H1 (cell line): ENCODE data around the gene PLA2R1. TPM values are rescaled to one million over a fixed set of nuclear protein-coding genes. Genes with fewer than 3 reads are reported as not detected.

ENCODE experiments used
- CTCF ChIA-PET: fragments of 300-600 bp; sonication (Branson Sonifier 250); formaldehyde crosslinking; loops from one replicate; lab custom pipeline; 2021; ENCODE audit not compliant: partially characterized antibody; lab: Charles Lee
- POLR2A ChIA-PET: fragments of 300-600 bp; sonication (Branson Sonifier 250); formaldehyde crosslinking; loops from one replicate; lab custom pipeline; 2021; ENCODE audit warnings: inconsistent platforms; ENCODE audit not compliant: partially characterized antibody; lab: Charles Lee
- DNase-seq, 2 experiments: peaks; one replicate each; pipeline versions ENCODE4 v3.0.0 to v3.0.0-alpha.2; 2010 to 2022; ENCODE audit warnings: low spot score in 2 of 2, low read depth in 1 of 2, mixed read lengths in 1 of 2
- FAIRE-seq: peaks from 2 replicates; lab custom pipeline; 2011; peaks lifted over from hg19 to GRCh38; lab: Jason Lieb, UNC
- H2AFZ ChIP-seq: 2 replicates; pipeline ENCODE4 v1.8.1; 2012; ENCODE audit warnings: low read length, inconsistent platforms
- H2AK5ac ChIP-seq: 2 replicates; pipeline ENCODE4 v1.6.1; 2013; ENCODE audit warnings: low read depth, low read length
- H2BK120ac ChIP-seq: replicated peaks from 2 replicates; pipeline ENCODE3; 2013; ENCODE audit warnings: low read depth, low read length, inconsistent platforms
- H2BK12ac ChIP-seq: 2 replicates; pipeline ENCODE4 v1.6.1; 2013; ENCODE audit warnings: low read depth, low read length
- H2BK15ac ChIP-seq: 2 replicates; pipeline ENCODE4 v1.6.1; 2013; ENCODE audit warnings: low read length
- H2BK20ac ChIP-seq: 2 replicates; pipeline ENCODE4 v1.6.1; 2013; ENCODE audit warnings: low read length
- H2BK5ac ChIP-seq: 2 replicates; pipeline ENCODE4 v1.6.1; 2013; ENCODE audit warnings: low read depth, low read length
- H3K14ac ChIP-seq: 2 replicates; pipeline ENCODE4 v1.6.1; 2013; ENCODE audit warnings: inconsistent platforms; ENCODE audit not compliant: insufficient read length
- H3K18ac ChIP-seq: 2 replicates; pipeline ENCODE4 v1.6.1; 2013; ENCODE audit warnings: low read length; ENCODE audit errors: extremely low read depth
- H3K23ac ChIP-seq: 2 replicates; pipeline ENCODE4 v1.6.1; 2013; ENCODE audit warnings: inconsistent platforms; ENCODE audit not compliant: insufficient read length
- H3K23me2 ChIP-seq: 2 replicates; pipeline ENCODE4 v1.6.1; 2013; ENCODE audit warnings: low read depth, low read length
- H3K27ac ChIP-seq: 2 replicates; pipeline ENCODE4 v1.6.1; 2011; ENCODE audit warnings: low read depth, low read length, inconsistent platforms
- H3K27me3 ChIP-seq, 4 experiments: replicated peaks in 1 of 4; 1 replicate in 1 of 4; 2 replicates in 3 of 4; pipeline versions ENCODE4 v1.6.1 to v1.8.1; 2011 to 2013; ENCODE audit warnings: low read length in 3 of 4, mild to moderate bottlenecking in 3 of 4, inconsistent platforms in 2 of 4, mixed read lengths in 2 of 4, moderate library complexity in 1 of 4; ENCODE audit not compliant: control insufficient read depth in 3 of 4, insufficient read depth in 3 of 4; ENCODE audit errors: extremely low read depth in 1 of 4
- H3K36me3 ChIP-seq, 4 experiments: 2 replicates each; pipeline versions ENCODE4 v1.6.1 to v1.8.1; 2011 to 2013; ENCODE audit warnings: mild to moderate bottlenecking in 4 of 4, low read length in 3 of 4, moderate library complexity in 2 of 4, control low read depth in 1 of 4, inconsistent platforms in 1 of 4; ENCODE audit not compliant: insufficient read depth in 4 of 4, control insufficient read depth in 2 of 4
- H3K4ac ChIP-seq: replicated peaks from 2 replicates; pipeline ENCODE3; 2013; ENCODE audit warnings: low read length, low read depth, mixed read lengths, inconsistent platforms; ENCODE audit not compliant: insufficient read length
- H3K4me1 ChIP-seq, 4 experiments: replicated peaks in 1 of 4; 1 replicate in 1 of 4; 2 replicates in 3 of 4; pipeline versions ENCODE4 v1.6.1 to v1.8.1; 2011 to 2013; ENCODE audit warnings: low read length in 3 of 4, inconsistent platforms in 2 of 4, mixed read lengths in 1 of 4; ENCODE audit not compliant: insufficient read depth in 4 of 4, control insufficient read depth in 3 of 4
- H3K4me2 ChIP-seq, 2 experiments: 2 replicates each; pipeline versions ENCODE4 v1.6.1 to v1.8.1; 2011 to 2013; ENCODE audit warnings: low read depth in 2 of 2, low read length in 2 of 2, control low read depth in 1 of 2, inconsistent platforms in 1 of 2, mild to moderate bottlenecking in 1 of 2; ENCODE audit not compliant: insufficient read depth in 1 of 2
- H3K4me3 ChIP-seq, 4 experiments: fragments of 200-600, 300-600 bp in 1 of 4; sonication (generic), shearing (Covaris generic), sonication (Bioruptor Twin) in 1 of 4; 2 replicates each; pipeline versions ENCODE4 v1.5.1 to v1.8.1; 2011 to 2016; ENCODE audit warnings: low read length in 4 of 4, low read depth in 3 of 4, control low read depth in 2 of 4, inconsistent platforms in 2 of 4, mild to moderate bottlenecking in 2 of 4, mixed read lengths in 1 of 4, moderate library complexity in 1 of 4; ENCODE audit not compliant: insufficient read depth in 2 of 4; ENCODE audit errors: extremely low read depth in 1 of 4
- H3K56ac ChIP-seq: replicated peaks from 2 replicates; pipeline ENCODE3; 2013; ENCODE audit warnings: low read depth, mild to moderate bottlenecking, mixed read lengths, low read length, inconsistent platforms; ENCODE audit not compliant: insufficient read length
- H3K79me1 ChIP-seq: 2 replicates; pipeline ENCODE4 v1.6.1; 2013; ENCODE audit warnings: low read depth, low read length, control low read depth
- H3K79me2 ChIP-seq, 2 experiments: 2 replicates each; pipeline versions ENCODE4 v1.6.1 to v1.8.1; 2012 to 2013; ENCODE audit warnings: low read length in 2 of 2, mild to moderate bottlenecking in 2 of 2, inconsistent platforms in 1 of 2; ENCODE audit not compliant: insufficient read depth in 2 of 2, control insufficient read depth in 1 of 2
- H3K9ac ChIP-seq, 4 experiments: replicated peaks in 1 of 4; 1 replicate in 1 of 4; 2 replicates in 3 of 4; pipeline versions ENCODE4 v1.6.1 to v1.8.1; 2011 to 2013; ENCODE audit warnings: low read depth in 3 of 4, low read length in 3 of 4, control low read depth in 2 of 4, mild to moderate bottlenecking in 2 of 4, moderate library complexity in 2 of 4, inconsistent platforms in 1 of 4; ENCODE audit errors: extremely low read depth in 1 of 4
- H3K9me3 ChIP-seq, 2 experiments: 2 replicates each; pipeline versions ENCODE4 v1.6.1 to v1.8.1; 2012 to 2013; ENCODE audit warnings: mild to moderate bottlenecking in 2 of 2, moderate library complexity in 2 of 2, control low read depth in 1 of 2, inconsistent platforms in 1 of 2, low read depth in 1 of 2, low read length in 1 of 2, mixed read lengths in 1 of 2; ENCODE audit not compliant: insufficient read depth in 2 of 2
- H4K20me1 ChIP-seq, 2 experiments: replicated peaks in 1 of 2; 2 replicates each; pipeline versions ENCODE3 to v1.8.1; 2011 to 2013; ENCODE audit warnings: inconsistent platforms in 2 of 2, low read length in 2 of 2, mild to moderate bottlenecking in 1 of 2; ENCODE audit not compliant: insufficient read depth in 2 of 2, control insufficient read depth in 1 of 2
- H4K5ac ChIP-seq: 2 replicates; pipeline ENCODE4 v1.6.1; 2013; ENCODE audit warnings: low read length, low read depth, mixed read lengths, inconsistent platforms; ENCODE audit not compliant: insufficient read length
- H4K8ac ChIP-seq: 2 replicates; pipeline ENCODE4 v1.8.0; 2013; ENCODE audit warnings: mild to moderate bottlenecking, moderate library complexity, low read length, inconsistent platforms; ENCODE audit not compliant: insufficient read depth; ENCODE audit errors: extremely low read depth
- H4K91ac ChIP-seq: replicated peaks from 2 replicates; pipeline ENCODE3; 2013; ENCODE audit warnings: low read length, mixed read lengths, inconsistent platforms; ENCODE audit not compliant: insufficient read length
- CEBPB ChIP-seq: IDR thresholded peaks from 2 replicates; pipeline ENCODE4 v1.6.1; 2012; ENCODE audit warnings: low read depth, low read length
- CTBP2 ChIP-seq: IDR thresholded peaks from 2 replicates; pipeline ENCODE4 v1.7.0; 2011; ENCODE audit warnings: borderline replicate concordance, mild to moderate bottlenecking, moderate library complexity, mixed read lengths, low read length; ENCODE audit not compliant: insufficient read depth, insufficient read length
- EZH2 ChIP-seq: fragments of 200-600 bp; sonication (generic); IDR thresholded peaks from 2 replicates; pipeline ENCODE4 v1.7.1; 2012; ENCODE audit warnings: low read depth, mild to moderate bottlenecking, moderate library complexity, low read length, inconsistent platforms; ENCODE audit not compliant: severe bottlenecking
- RNF2 ChIP-seq: fragments of 200-900, 300-1000 bp; sonication (generic); IDR thresholded peaks from 2 replicates; pipeline ENCODE4 v1.7.1; 2016; ENCODE audit warnings: borderline replicate concordance, low read depth, mild to moderate bottlenecking, antibody characterized with exemption, low read length; ENCODE audit not compliant: poor library complexity, severe bottlenecking; ENCODE audit errors: missing control alignments
- SIN3A ChIP-seq, 2 experiments: IDR thresholded peaks in 1 of 2; conservative IDR thresholded peaks in 1 of 2; 2 replicates each; pipeline ENCODE4 v1.6.1; 2011 to 2012; ENCODE audit warnings: low read length in 2 of 2, improper control_type of control experiment in 1 of 2, low read depth in 1 of 2, mild to moderate bottlenecking in 1 of 2
- SP4 ChIP-seq: IDR thresholded peaks from 2 replicates; pipeline ENCODE4 v1.6.1; 2012; ENCODE audit warnings: low read length, inconsistent platforms
- TEAD4 ChIP-seq: IDR thresholded peaks from 2 replicates; pipeline ENCODE4 v1.6.1; 2012; ENCODE audit warnings: low read depth, low read length, inconsistent platforms, mixed read lengths
- WGBS, 2 experiments: shearing (Covaris generic) in 1 of 2; methylation state at CpG; one replicate each; pipeline versions ENCODE4 v1.1.6 to v1.1.7; 2013 to 2015; ENCODE audit warnings: low lambda C conversion rate in 2 of 2, mixed read lengths in 2 of 2, inconsistent platforms in 1 of 2, low coverage in 1 of 2, missing lambda C conversion rate in 1 of 2; ENCODE audit not compliant: insufficient replicate concordance in 2 of 2, insufficient coverage in 1 of 2, insufficient read length in 1 of 2; ENCODE audit errors: extremely low coverage in 1 of 2, missing lambda C conversion rate in 1 of 2; 5-methylcytosine and 5-hydroxymethylcytosine counted together
- polyA plus RNA-seq, 7 experiments: library from polyadenylated mRNA; depleted of rRNA in 3 of 7; stranded (reverse) in 5 of 7; unstranded in 2 of 7; fragments of >200 nt in 5 of 7; fragments of 200-250 nt in 2 of 7; gene quantifications; 1 replicate in 5 of 7; 2 replicates in 1 of 7; 4 replicates in 1 of 7; pipeline versions ENCODE4 v1.2.1 to v1.2.3, GENCODE V29; 2011 to 2013; ENCODE audit warnings: missing spikeins in 2 of 7, mixed read lengths in 2 of 7
- total RNA-seq: library from RNA; stranded (reverse); fragmentation: NEBNext Ultra II Directional; extraction: Animal tissue kit (Norgen Biotek cat#: 25700); gene quantifications from 2 replicates; pipeline ENCODE4 v1.2.1, GENCODE V29; 2021
- TF ChIP-seq, protein P1 (sequence below): IDR thresholded peaks from 2 replicates; pipeline ENCODE4 v1.6.1; 2012; ENCODE audit warnings: low read length, inconsistent platforms
- TF ChIP-seq, protein P2 (sequence below): IDR thresholded peaks from 2 replicates; pipeline ENCODE4 v1.6.1; 2011; ENCODE audit warnings: low read depth, mild to moderate bottlenecking, low read length; ENCODE audit not compliant: insufficient read depth
- TF ChIP-seq, protein P3 (sequence below): IDR thresholded peaks from 2 replicates; pipeline ENCODE4 v1.6.1; 2011; ENCODE audit warnings: low read length, improper control_type of control experiment

Gene PLA2R1
- total and polyA plus RNA-seq, 2 of the 8 experiments (the other 6 are each of a cell fraction or from before 2014, with no cell fraction given): 0.65 to 1.5 TPM

DNA sequence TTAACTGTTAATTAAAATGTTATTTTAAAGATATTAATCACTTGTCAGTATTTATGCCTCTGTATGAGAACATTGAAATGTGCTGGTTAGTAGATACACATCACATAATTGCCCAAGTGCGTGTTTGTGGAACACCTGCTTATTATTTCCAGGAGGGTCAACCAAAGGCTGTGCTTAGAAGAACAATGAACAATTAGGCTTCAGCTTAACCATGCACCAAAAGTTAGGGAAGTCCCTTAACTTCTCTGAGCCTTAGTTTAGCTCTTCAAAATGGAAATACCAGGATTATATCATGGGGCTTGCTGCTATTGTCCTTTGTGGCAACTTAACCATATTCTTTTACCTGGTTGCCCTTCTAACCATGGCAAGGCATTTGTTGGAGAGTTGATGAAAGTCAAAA, 43.0 kb upstream of the PLA2R1 start:
- Histone ChIP-seq H2BK20ac (no peak overlapping the region), H3K18ac (no peak overlapping the region), H3K27me3 (no peaks in the 10 kb centered on the region), H3K79me2 (no peaks in the 10 kb centered on the region), H2BK15ac (no peak overlapping the region), H3K27ac (no peak overlapping the region), H2BK5ac (no peak overlapping the region), H3K4ac (no peak overlapping the region), H2BK12ac (no peak overlapping the region), H4K8ac (no peak overlapping the region), H3K14ac (no peak overlapping the region), H3K4me2 (no peak overlapping the region), H4K5ac (no peak overlapping the region), H3K9ac (no peak overlapping the region), H3K79me1 (no peaks in the 10 kb centered on the region), H3K23me2 (no peaks in the 10 kb centered on the region), H2AK5ac (no peak overlapping the region), H3K4me1 (peaks cover 0 to under 1% (median 0%) of the 10 kb centered on the region in 4 experiments; a peak in 1 of 7 replicates), H3K56ac (no peak overlapping the region), H2BK120ac (no peak overlapping the region), H3K9me3 (no peaks in the 10 kb centered on the region), H3K23ac (no peak overlapping the region), H4K91ac (no peak overlapping the region), H3K4me3 (no peak overlapping the region), H3K36me3 (no peaks in the 10 kb centered on the region), H4K20me1 (no peaks in the 10 kb centered on the region), H2AFZ (no peak overlapping the region)
- ChIA-PET CTCF (interaction anchor here (1.0 kb wide), 1 partner anchor 150 kb away, joined by 3 read pairs; no protein-coding TSS in a partner anchor), POLR2A (no interaction called here)
- 96% methylated on average over 1 of the region's 1 CpG; no CpG with 5 or more reads in 1 of the 2 experiments for WGBS, 2 experiments
- FAIRE-seq (no peak), DNase-seq (no peak)
- TF ChIP-seq, protein P1, sequence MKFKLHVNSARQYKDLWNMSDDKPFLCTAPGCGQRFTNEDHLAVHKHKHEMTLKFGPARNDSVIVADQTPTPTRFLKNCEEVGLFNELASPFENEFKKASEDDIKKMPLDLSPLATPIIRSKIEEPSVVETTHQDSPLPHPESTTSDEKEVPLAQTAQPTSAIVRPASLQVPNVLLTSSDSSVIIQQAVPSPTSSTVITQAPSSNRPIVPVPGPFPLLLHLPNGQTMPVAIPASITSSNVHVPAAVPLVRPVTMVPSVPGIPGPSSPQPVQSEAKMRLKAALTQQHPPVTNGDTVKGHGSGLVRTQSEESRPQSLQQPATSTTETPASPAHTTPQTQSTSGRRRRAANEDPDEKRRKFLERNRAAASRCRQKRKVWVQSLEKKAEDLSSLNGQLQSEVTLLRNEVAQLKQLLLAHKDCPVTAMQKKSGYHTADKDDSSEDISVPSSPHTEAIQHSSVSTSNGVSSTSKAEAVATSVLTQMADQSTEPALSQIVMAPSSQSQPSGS: no peak
- TF ChIP-seq SIN3A (conservative IDR thresholded peaks at IDR 0.05 in 1 of 2, IDR thresholded peaks at IDR 0.05 in 1 of 2; ENCODE audit: low read depth in 1 of 2, low read length in 2 of 2): no peak
- no peak for TF ChIP-seq RNF2
- no peak for TF ChIP-seq TEAD4
- TF ChIP-seq, protein P2, sequence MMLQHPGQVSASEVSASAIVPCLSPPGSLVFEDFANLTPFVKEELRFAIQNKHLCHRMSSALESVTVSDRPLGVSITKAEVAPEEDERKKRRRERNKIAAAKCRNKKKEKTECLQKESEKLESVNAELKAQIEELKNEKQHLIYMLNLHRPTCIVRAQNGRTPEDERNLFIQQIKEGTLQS: no peak
- TF ChIP-seq SP4: no peak
- TF ChIP-seq EZH2: no peak
- no peak for TF ChIP-seq CTBP2
- TF ChIP-seq, protein P3, sequence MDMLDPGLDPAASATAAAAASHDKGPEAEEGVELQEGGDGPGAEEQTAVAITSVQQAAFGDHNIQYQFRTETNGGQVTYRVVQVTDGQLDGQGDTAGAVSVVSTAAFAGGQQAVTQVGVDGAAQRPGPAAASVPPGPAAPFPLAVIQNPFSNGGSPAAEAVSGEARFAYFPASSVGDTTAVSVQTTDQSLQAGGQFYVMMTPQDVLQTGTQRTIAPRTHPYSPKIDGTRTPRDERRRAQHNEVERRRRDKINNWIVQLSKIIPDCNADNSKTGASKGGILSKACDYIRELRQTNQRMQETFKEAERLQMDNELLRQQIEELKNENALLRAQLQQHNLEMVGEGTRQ: no peak
- no peak for TF ChIP-seq CEBPB
